ENCODE measurements around the gene GALNT16.

GRCh38 chr14:69334576-69334975 lies 74.6 kb downstream of the GALNT16 start:
- TF ChIP-seq CTCF (IDR thresholded peaks at IDR 0.05) (no peak), POLR2A (IDR thresholded peaks at IDR 0.05) (no peak)

Data from heart left ventricle (tissue), 13 donors.